COLO829 (cell line): ENCODE measurements around the gene CAMK1G.

Experiments
- DNase-seq: peaks from one replicate; pipeline ENCODE4 v3.0.0; 2012; ENCODE audit warnings: low spot score

Gene CAMK1G

GRCh38 chr1:209641832-209642172 is 58.3 kb downstream of the CAMK1G start:
- no peak for DNase-seq

GRCh38 chr1:209642816-209643215 is 59.3 kb downstream of the CAMK1G start:
- no peak for DNase-seq

GRCh38 chr1:209643285-209644020 is 59.9 kb downstream of the CAMK1G start:
- DNase-seq = no peak

GRCh38 chr1:209645574-209646452 is 62.3 kb downstream of the CAMK1G start:
- DNase-seq = no peak

GRCh38 chr1:209646558-209646957 is 63.0 kb downstream of the CAMK1G start:
- no peak for DNase-seq

GRCh38 chr1:209647156-209647555 is 63.6 kb downstream of the CAMK1G start:
- DNase-seq = no peak

- no peak for DNase-seq
These were observed 64.8 kb downstream of the CAMK1G start for GRCh38 chr1:209648346-209648745.

- peak; percentile 91 for DNase-seq
These were observed 65.6 kb downstream of the CAMK1G start for GRCh38 chr1:209648931-209649776.

GRCh38 chr1:209650454-209650853 is 66.9 kb downstream of the CAMK1G start:
- DNase-seq = no peak

GRCh38 chr1:209651138-209651587 is 67.6 kb downstream of the CAMK1G start:
- peak; percentile 86 for DNase-seq

- no peak for DNase-seq
These were observed 68.7 kb downstream of the CAMK1G start, which contains the start of gene LAMB3 for GRCh38 chr1:209652121-209652735. LAMB3 (minus strand) TSS chr1:209652425; CDS start chr1:209650944, 1,481 bp downstream.

- DNase-seq = peak; percentile 95
These were observed 69.4 kb downstream of the CAMK1G start for GRCh38 chr1:209652873-209653401.

GRCh38 chr1:209653915-209654351 is 70.4 kb downstream of the CAMK1G start:
- no peak for DNase-seq

- DNase-seq = no peak
These were observed 72.1 kb downstream of the CAMK1G start for GRCh38 chr1:209655411-209656231.

- DNase-seq = no peak
These were observed 73.8 kb downstream of the CAMK1G start for GRCh38 chr1:209657140-209657879.

- DNase-seq = no peak
These were observed 74.4 kb downstream of the CAMK1G start for GRCh38 chr1:209657918-209658317.

GRCh38 chr1:209659909-209660308 is 76.4 kb downstream of the CAMK1G start:
- peak; percentile 51 for DNase-seq

- no peak for DNase-seq
These were observed 77.6 kb downstream of the CAMK1G start for GRCh38 chr1:209661071-209661470.

GRCh38 chr1:209662879-209663327 is 79.4 kb downstream of the CAMK1G start:
- DNase-seq = no peak
